Fibroblast of the aortic adventitia (primary cell): ENCODE data around the gene HNRNPUL1. TPM values are rescaled to one million over a fixed set of nuclear protein-coding genes. Genes with fewer than 3 reads are reported as not detected.
"Not testable (repeated sequence)": the region's sequence is repeated elsewhere in the genome, so short reads cannot be mapped to it uniquely, and the experiment has no call there.

Source experiments
- DNase-seq: peaks from one replicate; pipeline ENCODE4 v3.0.0-alpha.2; 2010; ENCODE audit warnings: low read depth
- H3K4me3 ChIP-seq: 2 replicates; pipeline ENCODE4 v1.5.1; 2011; ENCODE audit warnings: low read depth, mild to moderate bottlenecking, control low read depth, low read length, moderate library complexity
- CTCF ChIP-seq: IDR thresholded peaks from 2 replicates; pipeline ENCODE4 v1.5.1; 2011; ENCODE audit warnings: mild to moderate bottlenecking, low read length, control low read depth, inconsistent platforms; ENCODE audit not compliant: insufficient read depth
- total RNA-seq: library from RNA; depleted of rRNA; stranded (reverse); fragments of >200 nt; gene quantifications from 2 replicates; pipeline ENCODE4 v1.2.3, GENCODE V29; 2012; ENCODE audit warnings: low replicate concordance

Gene HNRNPUL1
- total RNA-seq, 1 donor = 108 TPM

- H3K4me3 ChIP-seq = no peak overlapping the region
- no peak for TF ChIP-seq CTCF
- DNase-seq = peak; percentile 26
Measured at GRCh38 chr19:41276231-41276630, 12.1 kb downstream of the HNRNPUL1 start.

- H3K4me3 ChIP-seq = no peak overlapping the region
- TF ChIP-seq CTCF = no peak
- DNase-seq = no peak
Measured at GRCh38 chr19:41278478-41278877, 14.3 kb downstream of the HNRNPUL1 start.

GRCh38 chr19:41288673-41289530, 24.7 kb downstream of the HNRNPUL1 start:
- no peak overlapping the region for H3K4me3 ChIP-seq
- no peak for DNase-seq
- TF ChIP-seq CTCF = no peak

GRCh38 chr19:41289814-41290213, 25.6 kb downstream of the HNRNPUL1 start:
- DNase-seq, H3K4me3 ChIP-seq: not testable (repeated sequence)

GRCh38 chr19:41294393-41294792, 30.2 kb downstream of the HNRNPUL1 start:
- TF ChIP-seq CTCF = no peak
- no peak for DNase-seq
- no peak overlapping the region for H3K4me3 ChIP-seq

- H3K4me3 ChIP-seq = no peak overlapping the region
- DNase-seq = no peak
- TF ChIP-seq CTCF = no peak
Measured at GRCh38 chr19:41295499-41295898, 31.3 kb downstream of the HNRNPUL1 start.

GRCh38 chr19:41296433-41296871, 32.3 kb downstream of the HNRNPUL1 start:
- H3K4me3 ChIP-seq = no peak overlapping the region
- no peak for DNase-seq
- TF ChIP-seq CTCF = no peak
